ENCODE results near the gene ZNF592. TPM values are rescaled to one million over a fixed set of nuclear protein-coding genes. Genes with fewer than 3 reads are reported as not detected.

ZNF592 gene
- total RNA-seq, 2 donors from 2014 or later: 20.8 to 38.7 TPM

DNA sequence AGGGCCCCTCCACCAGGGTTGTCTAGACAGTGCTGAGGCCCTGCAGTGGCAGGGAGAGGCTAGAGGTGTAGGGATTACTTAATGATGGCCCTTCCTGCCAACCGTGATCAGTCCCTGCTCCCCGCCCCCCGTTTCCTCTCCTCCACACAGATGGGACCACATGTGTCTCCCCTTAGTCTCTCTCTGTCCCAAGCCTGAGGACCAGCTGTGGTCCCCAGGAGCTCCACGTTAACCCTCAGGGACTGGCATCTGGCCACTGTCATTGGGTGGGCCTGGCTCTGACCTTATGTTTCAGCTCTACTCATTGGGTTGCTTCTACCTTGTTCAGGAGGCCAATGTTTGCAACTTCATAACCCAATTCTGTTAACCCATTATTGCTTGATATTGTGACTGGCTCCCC is 62.8 kb downstream of the ZNF592 start:
- DNase-seq (ENCODE audit: low spot score): no peak
- TF ChIP-seq, protein P1, sequence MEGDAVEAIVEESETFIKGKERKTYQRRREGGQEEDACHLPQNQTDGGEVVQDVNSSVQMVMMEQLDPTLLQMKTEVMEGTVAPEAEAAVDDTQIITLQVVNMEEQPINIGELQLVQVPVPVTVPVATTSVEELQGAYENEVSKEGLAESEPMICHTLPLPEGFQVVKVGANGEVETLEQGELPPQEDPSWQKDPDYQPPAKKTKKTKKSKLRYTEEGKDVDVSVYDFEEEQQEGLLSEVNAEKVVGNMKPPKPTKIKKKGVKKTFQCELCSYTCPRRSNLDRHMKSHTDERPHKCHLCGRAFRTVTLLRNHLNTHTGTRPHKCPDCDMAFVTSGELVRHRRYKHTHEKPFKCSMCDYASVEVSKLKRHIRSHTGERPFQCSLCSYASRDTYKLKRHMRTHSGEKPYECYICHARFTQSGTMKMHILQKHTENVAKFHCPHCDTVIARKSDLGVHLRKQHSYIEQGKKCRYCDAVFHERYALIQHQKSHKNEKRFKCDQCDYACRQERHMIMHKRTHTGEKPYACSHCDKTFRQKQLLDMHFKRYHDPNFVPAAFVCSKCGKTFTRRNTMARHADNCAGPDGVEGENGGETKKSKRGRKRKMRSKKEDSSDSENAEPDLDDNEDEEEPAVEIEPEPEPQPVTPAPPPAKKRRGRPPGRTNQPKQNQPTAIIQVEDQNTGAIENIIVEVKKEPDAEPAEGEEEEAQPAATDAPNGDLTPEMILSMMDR (IDR thresholded peaks at IDR 0.05): no peak
- no peak for TF ChIP-seq POLR2AphosphoS5 (IDR thresholded peaks at IDR 0.05)
- no peak for TF ChIP-seq POLR2A (IDR thresholded peaks at IDR 0.05)
- H3K27me3 ChIP-seq (replicated peaks; ENCODE audit: insufficient read depth): no peaks in the 10 kb centered on the region
- no peak overlapping the region for H3K27ac ChIP-seq
- WGBS: 78% methylated on average over 4 of the region's 4 CpGs
- H3K4me1 ChIP-seq (replicated peaks): no peaks in the 10 kb centered on the region
- intact Hi-C loops (cut with DNase I): no loop called here
- H3K36me3 ChIP-seq: no peaks in the 10 kb centered on the region
- H3K4me3 ChIP-seq: no peak overlapping the region
- no peaks in the 10 kb centered on the region for H3K9me3 ChIP-seq

DNA sequence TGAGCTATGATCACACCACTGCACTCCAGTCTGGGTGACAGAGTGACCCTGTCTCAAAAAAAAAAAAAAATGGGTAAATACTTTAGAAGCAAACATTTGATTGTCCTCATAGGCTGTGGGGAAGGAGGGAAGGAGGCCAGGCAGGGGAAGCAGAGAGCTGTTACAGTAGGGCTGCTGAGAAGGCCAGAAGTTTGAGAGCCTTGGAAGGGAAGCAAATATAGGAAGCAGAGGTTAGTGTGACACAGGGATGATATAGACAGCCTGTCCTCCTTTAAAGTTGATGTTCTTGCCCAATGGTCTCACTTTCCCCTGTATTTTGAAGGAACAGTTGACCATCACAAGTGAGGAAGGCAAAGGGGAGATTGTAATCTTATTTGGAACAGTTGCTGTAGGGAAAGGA is 63.4 kb downstream of the ZNF592 start:
- Histone ChIP-seq H3K4me1 (replicated peaks) (no peaks in the 10 kb centered on the region), H3K27me3 (replicated peaks; ENCODE audit: insufficient read depth) (no peaks in the 10 kb centered on the region), H3K36me3 (no peaks in the 10 kb centered on the region), H3K4me3 (no peak overlapping the region), H3K27ac (no peak overlapping the region), H3K9me3 (no peaks in the 10 kb centered on the region)
- intact Hi-C loops (cut with DNase I): no loop called here
- no peak for TF ChIP-seq POLR2AphosphoS5 (IDR thresholded peaks at IDR 0.05)
- TF ChIP-seq POLR2A (IDR thresholded peaks at IDR 0.05): no peak
- TF ChIP-seq, protein P1 (IDR thresholded peaks at IDR 0.05): no peak
- DNase-seq (ENCODE audit: low spot score): no peak

DNA sequence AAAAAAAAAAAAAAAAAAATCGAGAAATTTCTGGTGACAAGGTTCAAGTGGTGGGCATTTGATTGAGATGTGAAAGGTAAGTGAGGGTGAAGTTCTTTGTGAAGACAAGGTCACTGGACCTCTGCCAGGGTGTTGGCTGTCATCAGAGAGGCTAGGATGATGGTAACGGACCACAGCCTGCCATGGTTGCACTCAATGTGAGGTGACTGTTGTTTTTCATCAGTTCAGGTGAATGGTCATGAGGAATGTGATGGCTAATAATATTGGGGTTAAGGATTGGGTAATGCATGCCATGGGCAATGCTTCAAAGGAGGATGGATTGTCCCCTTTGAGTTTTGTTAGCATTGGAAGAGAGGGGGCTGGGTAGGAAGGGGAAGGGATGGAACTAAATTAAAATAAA is 64.5 kb downstream of the ZNF592 start:
- Histone ChIP-seq H3K9me3 (no peaks in the 10 kb centered on the region), H3K27ac (no peak overlapping the region), H3K27me3 (replicated peaks; ENCODE audit: insufficient read depth) (no peaks in the 10 kb centered on the region), H3K4me3 (no peak overlapping the region), H3K4me1 (replicated peaks) (no peaks in the 10 kb centered on the region), H3K36me3 (no peaks in the 10 kb centered on the region)
- no peak for TF ChIP-seq POLR2AphosphoS5 (IDR thresholded peaks at IDR 0.05)
- no peak for TF ChIP-seq POLR2A (IDR thresholded peaks at IDR 0.05)
- TF ChIP-seq, protein P1 (IDR thresholded peaks at IDR 0.05): no peak
- DNase-seq (ENCODE audit: low spot score): no peak
- intact Hi-C loops (cut with DNase I): no loop called here
- 70% methylated on average over 2 of the region's 2 CpGs for WGBS

DNA sequence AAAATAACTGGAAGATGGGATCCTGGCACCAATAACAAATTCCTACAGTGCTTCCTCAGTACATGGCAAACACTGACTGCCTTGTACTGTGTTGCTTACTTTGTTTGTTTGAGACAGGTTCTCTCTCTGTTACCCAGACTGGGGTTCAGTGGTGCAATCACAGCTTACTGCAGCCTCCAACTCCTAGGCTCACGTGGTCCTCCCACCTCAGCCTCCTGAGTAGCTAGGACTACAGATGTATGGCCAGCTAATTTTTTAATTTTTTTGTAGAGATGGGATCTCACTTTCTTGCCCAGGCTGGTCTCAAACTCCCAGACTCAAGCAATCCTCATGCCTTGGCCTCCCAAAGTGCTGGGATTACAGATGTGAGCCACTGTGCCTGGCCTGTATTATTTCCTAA is 65.0 kb downstream of the ZNF592 start:
- H3K4me1 ChIP-seq (replicated peaks): no peaks in the 10 kb centered on the region
- TF ChIP-seq, protein P1 (IDR thresholded peaks at IDR 0.05): no peak
- TF ChIP-seq POLR2AphosphoS5 (IDR thresholded peaks at IDR 0.05) (no peak), POLR2A (IDR thresholded peaks at IDR 0.05) (no peak)
- H3K4me3 ChIP-seq: no peak overlapping the region
- H3K36me3 ChIP-seq: no peaks in the 10 kb centered on the region
- intact Hi-C loops (cut with DNase I): no loop called here
- DNase-seq (ENCODE audit: low spot score): no peak
- no peaks in the 10 kb centered on the region for H3K9me3 ChIP-seq
- no peaks in the 10 kb centered on the region for H3K27me3 ChIP-seq (replicated peaks; ENCODE audit: insufficient read depth)
- H3K27ac ChIP-seq: no peak overlapping the region
- 82% methylated on average over 1 of the region's 1 CpG for WGBS

DNA sequence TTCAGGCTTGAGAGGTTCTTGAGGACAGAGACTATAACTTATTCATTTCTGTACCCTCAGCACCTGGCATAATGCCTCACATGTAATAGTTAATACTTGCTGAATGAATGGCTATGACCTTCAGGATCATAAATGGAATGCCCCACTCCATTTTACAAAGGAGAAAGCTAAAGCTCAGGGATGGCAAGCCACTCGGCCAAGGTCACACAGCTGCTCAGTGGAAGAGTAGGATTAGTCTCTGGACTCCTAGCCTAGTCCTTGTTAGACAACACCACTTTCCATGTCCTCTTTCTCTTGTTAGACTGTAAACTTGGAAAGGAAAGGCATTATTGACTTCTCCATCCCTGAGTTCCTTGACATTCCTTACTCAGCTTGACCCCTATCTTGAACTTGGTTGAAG is 65.5 kb downstream of the ZNF592 start:
- Histone ChIP-seq H3K9me3 (no peaks in the 10 kb centered on the region), H3K27me3 (replicated peaks; ENCODE audit: insufficient read depth) (no peaks in the 10 kb centered on the region), H3K4me3 (no peak overlapping the region), H3K36me3 (no peaks in the 10 kb centered on the region), H3K4me1 (replicated peaks) (peaks cover 2% of the 10 kb centered on the region), H3K27ac (no peak overlapping the region)
- DNase-seq (ENCODE audit: low spot score): no peak
- intact Hi-C loops (cut with DNase I): no loop called here
- TF ChIP-seq POLR2AphosphoS5 (IDR thresholded peaks at IDR 0.05) (no peak), POLR2A (IDR thresholded peaks at IDR 0.05) (no peak)
- TF ChIP-seq, protein P1 (IDR thresholded peaks at IDR 0.05): no peak
- WGBS: 100% methylated on average over 1 of the region's 1 CpG
